ENCODE data around the gene FANCM. TPM values are rescaled to one million over a fixed set of nuclear protein-coding genes. Genes with fewer than 3 reads are reported as not detected.

Gene FANCM
- total RNA-seq, 1 donor from 2014 or later, result 11.6 TPM

GRCh38 chr14:45169906-45170305, 34.2 kb downstream of the FANCM start:
- no peak overlapping the region for H3K27ac Mint-ChIP-seq
- no peaks in the 10 kb centered on the region for H3K4me1 Mint-ChIP-seq (ENCODE audit: low read depth)
- no peaks in the 10 kb centered on the region for H3K9me3 Mint-ChIP-seq (ENCODE audit: low read depth)
- no peak overlapping the region for H3K4me3 Mint-ChIP-seq (ENCODE audit: low read depth)
- TF ChIP-seq CTCF (IDR thresholded peaks at IDR 0.05; ENCODE audit: unreplicated experiment), result no peak
- H3K27me3 Mint-ChIP-seq, result no peaks in the 10 kb centered on the region
- H3K36me3 Mint-ChIP-seq (ENCODE audit: insufficient read depth), result peaks cover 2% of the 10 kb centered on the region
- no peak for DNase-seq (ENCODE audit: low spot score, unreplicated experiment)

GRCh38 chr14:45177076-45177475, 41.3 kb downstream of the FANCM start:
- H3K27me3 Mint-ChIP-seq, result no peaks in the 10 kb centered on the region
- H3K4me3 Mint-ChIP-seq (ENCODE audit: low read depth), result no peak overlapping the region
- H3K9me3 Mint-ChIP-seq (ENCODE audit: low read depth), result no peaks in the 10 kb centered on the region
- no peak for TF ChIP-seq CTCF (IDR thresholded peaks at IDR 0.05; ENCODE audit: unreplicated experiment)
- no peaks in the 10 kb centered on the region for H3K4me1 Mint-ChIP-seq (ENCODE audit: low read depth)
- no peaks in the 10 kb centered on the region for H3K36me3 Mint-ChIP-seq (ENCODE audit: insufficient read depth)
- H3K27ac Mint-ChIP-seq, result no peak overlapping the region
- DNase-seq (ENCODE audit: low spot score, unreplicated experiment), result no peak

- Mint-ChIP-seq H3K4me1 (ENCODE audit: low read depth) (no peaks in the 10 kb centered on the region), H3K27ac (no peak overlapping the region), H3K9me3 (ENCODE audit: low read depth) (no peaks in the 10 kb centered on the region)
Measured at GRCh38 chr14:45181329-45181728, 45.6 kb downstream of the FANCM start.

GRCh38 chr14:45181806-45182205, 46.1 kb downstream of the FANCM start:
- Mint-ChIP-seq H3K4me3 (ENCODE audit: low read depth) (no peak overlapping the region), H3K27me3 (no peaks in the 10 kb centered on the region), H3K9me3 (ENCODE audit: low read depth) (no peaks in the 10 kb centered on the region)

More at GRCh38 chr14:45181329-45181728, 45.6 kb downstream of the FANCM start:
- no peak overlapping the region for H3K4me3 Mint-ChIP-seq (ENCODE audit: low read depth)
- TF ChIP-seq CTCF (IDR thresholded peaks at IDR 0.05; ENCODE audit: unreplicated experiment), result no peak
- no peaks in the 10 kb centered on the region for H3K27me3 Mint-ChIP-seq
- no peak for DNase-seq (ENCODE audit: low spot score, unreplicated experiment)
- no peaks in the 10 kb centered on the region for H3K36me3 Mint-ChIP-seq (ENCODE audit: insufficient read depth)

GRCh38 chr14:45185100-45185814, 49.5 kb downstream of the FANCM start:
- Mint-ChIP-seq H3K9me3 (ENCODE audit: low read depth) (no peaks in the 10 kb centered on the region), H3K27me3 (no peaks in the 10 kb centered on the region), H3K27ac (no peak overlapping the region), H3K4me1 (ENCODE audit: low read depth) (peaks cover 1% of the 10 kb centered on the region), H3K36me3 (ENCODE audit: insufficient read depth) (peaks cover 4% of the 10 kb centered on the region), H3K4me3 (ENCODE audit: low read depth) (no peak overlapping the region)
- DNase-seq (ENCODE audit: low spot score, unreplicated experiment), result no peak
- no peak for TF ChIP-seq CTCF (IDR thresholded peaks at IDR 0.05; ENCODE audit: unreplicated experiment)

More at GRCh38 chr14:45181806-45182205, 46.1 kb downstream of the FANCM start:
- no peak for DNase-seq (ENCODE audit: low spot score, unreplicated experiment)
- Mint-ChIP-seq H3K36me3 (ENCODE audit: insufficient read depth) (peaks cover under 1% of the 10 kb centered on the region), H3K27ac (no peak overlapping the region), H3K4me1 (ENCODE audit: low read depth) (no peaks in the 10 kb centered on the region)
- no peak for TF ChIP-seq CTCF (IDR thresholded peaks at IDR 0.05; ENCODE audit: unreplicated experiment)
